ENCODE data around the gene FOXO1. TPM values are rescaled to one million over a fixed set of nuclear protein-coding genes. Genes with fewer than 3 reads are reported as not detected.

The FOXO1 gene
- total RNA-seq, 1 donor: 7.6 TPM

DNA sequence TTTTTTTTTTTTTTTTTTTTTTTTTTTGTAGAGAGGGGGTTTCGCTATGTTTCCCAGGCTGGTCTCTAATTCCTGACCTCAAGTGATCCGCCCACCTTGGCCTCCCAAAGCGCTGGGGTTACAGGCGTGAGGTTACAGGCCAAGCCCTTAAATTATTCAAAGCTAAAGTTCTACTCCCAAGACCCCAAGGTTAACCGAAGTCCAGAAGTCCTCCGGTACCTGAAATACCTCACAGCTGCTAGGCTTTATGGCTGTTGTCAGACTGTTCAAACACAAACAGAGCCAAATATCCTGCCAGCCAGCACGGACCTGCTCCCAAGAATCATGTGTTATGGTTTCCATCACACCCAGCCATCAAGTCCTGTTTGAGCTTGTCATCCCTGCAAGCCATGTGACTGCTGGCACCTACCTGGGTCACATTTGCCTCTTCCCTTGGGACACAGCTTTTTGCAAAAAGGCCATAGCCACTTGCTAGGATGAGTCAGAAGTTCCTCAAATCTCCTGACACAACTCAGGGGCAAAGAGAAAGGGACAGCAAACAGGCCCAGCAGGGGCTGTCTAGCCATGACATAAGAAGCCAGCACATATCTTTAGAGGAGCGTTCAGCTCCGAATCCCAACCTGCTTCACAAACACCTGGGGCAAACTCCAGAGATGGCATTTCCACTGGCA, 129.9 kb downstream of the FOXO1 start:
- TF ChIP-seq, protein P1, sequence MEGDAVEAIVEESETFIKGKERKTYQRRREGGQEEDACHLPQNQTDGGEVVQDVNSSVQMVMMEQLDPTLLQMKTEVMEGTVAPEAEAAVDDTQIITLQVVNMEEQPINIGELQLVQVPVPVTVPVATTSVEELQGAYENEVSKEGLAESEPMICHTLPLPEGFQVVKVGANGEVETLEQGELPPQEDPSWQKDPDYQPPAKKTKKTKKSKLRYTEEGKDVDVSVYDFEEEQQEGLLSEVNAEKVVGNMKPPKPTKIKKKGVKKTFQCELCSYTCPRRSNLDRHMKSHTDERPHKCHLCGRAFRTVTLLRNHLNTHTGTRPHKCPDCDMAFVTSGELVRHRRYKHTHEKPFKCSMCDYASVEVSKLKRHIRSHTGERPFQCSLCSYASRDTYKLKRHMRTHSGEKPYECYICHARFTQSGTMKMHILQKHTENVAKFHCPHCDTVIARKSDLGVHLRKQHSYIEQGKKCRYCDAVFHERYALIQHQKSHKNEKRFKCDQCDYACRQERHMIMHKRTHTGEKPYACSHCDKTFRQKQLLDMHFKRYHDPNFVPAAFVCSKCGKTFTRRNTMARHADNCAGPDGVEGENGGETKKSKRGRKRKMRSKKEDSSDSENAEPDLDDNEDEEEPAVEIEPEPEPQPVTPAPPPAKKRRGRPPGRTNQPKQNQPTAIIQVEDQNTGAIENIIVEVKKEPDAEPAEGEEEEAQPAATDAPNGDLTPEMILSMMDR (IDR thresholded peaks at IDR 0.05; ENCODE audit: extremely low read depth, low read depth, low read length): no peak
- no peaks in the 10 kb centered on the region for H3K9me3 ChIP-seq (ENCODE audit: low read depth, low read length)
- no peak overlapping the region for H3K4me2 ChIP-seq (ENCODE audit: insufficient read depth, low read length)
- DNase-seq (ENCODE audit: insufficient read length, low spot score, missing footprints): peak; percentile 36
- H3K36me3 ChIP-seq (ENCODE audit: insufficient read depth, low read length): no peaks in the 10 kb centered on the region
- H4K20me1 ChIP-seq (ENCODE audit: insufficient read depth, low read length): no peaks in the 10 kb centered on the region
- no peak overlapping the region for H3K27ac ChIP-seq (ENCODE audit: low read depth, low read length)
- no peaks in the 10 kb centered on the region for H3K79me2 ChIP-seq (ENCODE audit: insufficient read depth, low read length)
- no peak overlapping the region for H2AFZ ChIP-seq (ENCODE audit: low read length)
- H3K27me3 ChIP-seq (ENCODE audit: insufficient read depth, low read length): no peaks in the 10 kb centered on the region
- H3K4me1 ChIP-seq (ENCODE audit: insufficient read depth, low read length): peaks cover 9% of the 10 kb centered on the region
- no peak overlapping the region for H3K4me3 ChIP-seq (ENCODE audit: insufficient read depth, low read length)

DNA sequence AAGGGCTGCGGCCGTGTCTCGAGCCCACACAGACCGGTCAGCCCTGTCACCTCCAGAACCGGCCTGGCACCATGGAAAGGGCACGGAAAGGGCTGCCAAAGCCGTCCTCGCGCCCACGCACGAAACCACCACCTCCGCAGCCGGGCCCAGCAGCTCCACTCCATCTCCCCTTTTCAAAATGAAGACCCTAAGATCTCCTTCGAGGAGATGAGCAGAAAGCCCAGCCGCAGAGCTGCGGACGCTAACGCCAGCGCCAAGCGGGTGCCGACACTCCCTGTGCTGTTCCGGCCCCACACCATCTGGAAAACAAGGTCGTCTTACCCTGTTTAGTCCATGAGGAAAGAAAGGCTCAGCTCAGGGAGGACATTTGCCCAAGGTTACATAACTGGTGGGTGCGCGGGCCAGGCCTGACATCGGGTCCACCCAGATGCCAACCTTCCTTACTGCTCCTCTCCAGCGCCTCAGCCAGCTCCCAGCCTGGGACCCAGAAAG, 131.1 kb downstream of the FOXO1 start:
- H3K9me3 ChIP-seq (ENCODE audit: low read depth, low read length): no peaks in the 10 kb centered on the region
- DNase-seq (ENCODE audit: insufficient read length, low spot score, missing footprints): no peak
- no peaks in the 10 kb centered on the region for H3K27me3 ChIP-seq (ENCODE audit: insufficient read depth, low read length)
- peaks cover 5% of the 10 kb centered on the region for H3K4me1 ChIP-seq (ENCODE audit: insufficient read depth, low read length)
- H3K27ac ChIP-seq (ENCODE audit: low read depth, low read length): no peak overlapping the region
- H2AFZ ChIP-seq (ENCODE audit: low read length): no peak overlapping the region
- no peak overlapping the region for H3K4me2 ChIP-seq (ENCODE audit: insufficient read depth, low read length)
- TF ChIP-seq, protein P1 (IDR thresholded peaks at IDR 0.05; ENCODE audit: extremely low read depth, low read depth, low read length): no peak
- H4K20me1 ChIP-seq (ENCODE audit: insufficient read depth, low read length): no peaks in the 10 kb centered on the region
- no peak overlapping the region for H3K4me3 ChIP-seq (ENCODE audit: insufficient read depth, low read length)
- no peaks in the 10 kb centered on the region for H3K36me3 ChIP-seq (ENCODE audit: insufficient read depth, low read length)
- H3K79me2 ChIP-seq (ENCODE audit: insufficient read depth, low read length): no peaks in the 10 kb centered on the region

DNA sequence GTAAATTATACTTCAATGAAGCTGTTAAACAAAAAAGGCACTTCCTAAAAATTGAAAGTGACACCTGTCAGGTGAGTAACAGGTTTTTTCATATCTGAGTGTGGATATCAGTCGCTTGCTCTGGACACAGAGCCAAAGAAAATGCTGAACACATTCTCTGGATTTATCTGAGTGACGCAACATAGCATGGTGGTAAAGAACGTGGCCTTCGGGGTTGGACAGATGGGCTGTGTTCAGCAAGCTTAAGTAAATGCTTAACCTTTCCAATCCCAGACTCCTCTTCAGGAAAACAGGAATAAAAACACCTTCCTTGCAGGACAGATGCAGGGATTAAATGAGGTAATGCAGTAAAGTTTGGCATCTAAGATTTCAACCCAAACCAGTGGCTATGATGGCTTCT, 132.0 kb downstream of the FOXO1 start:
- DNase-seq (ENCODE audit: insufficient read length, low spot score, missing footprints): peak; percentile 34
- H3K4me3 ChIP-seq (ENCODE audit: insufficient read depth, low read length): no peak overlapping the region
- H2AFZ ChIP-seq (ENCODE audit: low read length): no peak overlapping the region
- no peaks in the 10 kb centered on the region for H3K4me1 ChIP-seq (ENCODE audit: insufficient read depth, low read length)
- H4K20me1 ChIP-seq (ENCODE audit: insufficient read depth, low read length): no peaks in the 10 kb centered on the region
- no peaks in the 10 kb centered on the region for H3K36me3 ChIP-seq (ENCODE audit: insufficient read depth, low read length)
- H3K79me2 ChIP-seq (ENCODE audit: insufficient read depth, low read length): no peaks in the 10 kb centered on the region
- H3K4me2 ChIP-seq (ENCODE audit: insufficient read depth, low read length): no peak overlapping the region
- no peaks in the 10 kb centered on the region for H3K9me3 ChIP-seq (ENCODE audit: low read depth, low read length)
- TF ChIP-seq, protein P1 (IDR thresholded peaks at IDR 0.05; ENCODE audit: extremely low read depth, low read depth, low read length): no peak
- no peak overlapping the region for H3K27ac ChIP-seq (ENCODE audit: low read depth, low read length)
- no peaks in the 10 kb centered on the region for H3K27me3 ChIP-seq (ENCODE audit: insufficient read depth, low read length)

DNA sequence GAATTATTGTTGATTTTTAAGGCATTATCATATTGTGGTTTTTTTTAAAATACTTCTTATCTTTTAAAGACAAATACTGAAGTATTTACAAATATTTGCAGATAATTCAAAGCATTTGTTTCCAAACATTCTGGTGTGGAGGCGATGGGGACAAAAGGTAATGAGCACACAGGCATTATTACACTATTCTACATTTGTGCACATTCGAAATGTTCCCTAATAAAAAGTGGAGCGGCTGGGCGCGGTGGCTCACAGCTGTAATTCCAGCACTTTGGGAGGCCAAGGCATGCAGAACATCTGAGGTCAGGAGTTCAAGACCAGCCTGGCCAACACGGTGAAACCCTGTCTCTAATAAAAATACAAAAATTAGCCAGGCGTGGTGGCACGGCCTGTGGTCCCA, 133.4 kb downstream of the FOXO1 start:
- no peak overlapping the region for H2AFZ ChIP-seq (ENCODE audit: low read length)
- no peaks in the 10 kb centered on the region for H3K36me3 ChIP-seq (ENCODE audit: insufficient read depth, low read length)
- no peaks in the 10 kb centered on the region for H3K4me1 ChIP-seq (ENCODE audit: insufficient read depth, low read length)
- H3K27me3 ChIP-seq (ENCODE audit: insufficient read depth, low read length): no peaks in the 10 kb centered on the region
- no peak overlapping the region for H3K4me2 ChIP-seq (ENCODE audit: insufficient read depth, low read length)
- TF ChIP-seq, protein P1 (IDR thresholded peaks at IDR 0.05; ENCODE audit: extremely low read depth, low read depth, low read length): no peak
- H3K4me3 ChIP-seq (ENCODE audit: insufficient read depth, low read length): no peak overlapping the region
- peaks cover 4% of the 10 kb centered on the region for H3K9me3 ChIP-seq (ENCODE audit: low read depth, low read length)
- no peaks in the 10 kb centered on the region for H3K79me2 ChIP-seq (ENCODE audit: insufficient read depth, low read length)
- no peaks in the 10 kb centered on the region for H4K20me1 ChIP-seq (ENCODE audit: insufficient read depth, low read length)
- no peak overlapping the region for H3K27ac ChIP-seq (ENCODE audit: low read depth, low read length)
- no peak for DNase-seq (ENCODE audit: insufficient read length, low spot score, missing footprints)
